Stimulated activated CD8-positive, alpha-beta memory T cell treated with anti-CD3 and anti-CD28 coated beads, Interleukin-4, amount 100 ng/mL, for 1 hour (primary cell): Measurements from ENCODE around the gene HDAC4.

Experiments
- DNase-seq, 2 donors: peaks; one replicate each; pipeline ENCODE4 v3.0.0-alpha.2; 2020; ENCODE audit warnings: low read depth in 2 of 2, low spot score in 1 of 2

Gene HDAC4

GRCh38 chr2:239102266-239102665 is 298.6 kb downstream of the HDAC4 start:
- no peak for DNase-seq

GRCh38 chr2:239101807-239102206 is 299.0 kb downstream of the HDAC4 start:
- no peak for DNase-seq

- no peak for DNase-seq
These were observed 299.7 kb downstream of the HDAC4 start for GRCh38 chr2:239101071-239101470.

- DNase-seq = no peak
These were observed 301.3 kb downstream of the HDAC4 start for GRCh38 chr2:239099474-239099873.

- DNase-seq = no peak
These were observed 302.4 kb downstream of the HDAC4 start for GRCh38 chr2:239098288-239098970.

- DNase-seq = no peak
These were observed 303.5 kb downstream of the HDAC4 start for GRCh38 chr2:239097428-239097696.

GRCh38 chr2:239096676-239097427 is 304.0 kb downstream of the HDAC4 start:
- no peak for DNase-seq

GRCh38 chr2:239095460-239096081 is 305.2 kb downstream of the HDAC4 start:
- no peak for DNase-seq

- DNase-seq = no peak
These were observed 306.0 kb downstream of the HDAC4 start for GRCh38 chr2:239094867-239095266.

GRCh38 chr2:239093952-239094351 is 306.9 kb downstream of the HDAC4 start:
- no peak for DNase-seq

- no peak for DNase-seq
These were observed 307.3 kb downstream of the HDAC4 start for GRCh38 chr2:239093542-239093941.

- DNase-seq = no peak
These were observed 308.1 kb downstream of the HDAC4 start for GRCh38 chr2:239092571-239093294.

- DNase-seq = no peak
These were observed 310.9 kb downstream of the HDAC4 start for GRCh38 chr2:239089884-239090283.

GRCh38 chr2:239087046-239087710 is 313.6 kb downstream of the HDAC4 start:
- no peak for DNase-seq

- DNase-seq = no peak
These were observed 314.3 kb downstream of the HDAC4 start for GRCh38 chr2:239086325-239087020.

- no peak for DNase-seq
These were observed 315.4 kb downstream of the HDAC4 start for GRCh38 chr2:239085201-239085992.

- DNase-seq = no peak
These were observed 316.8 kb downstream of the HDAC4 start for GRCh38 chr2:239084007-239084406.

- DNase-seq = no peak
These were observed 318.4 kb downstream of the HDAC4 start for GRCh38 chr2:239082425-239082824.

- DNase-seq = no peak
These were observed 319.2 kb downstream of the HDAC4 start for GRCh38 chr2:239081622-239082021.

- DNase-seq = no peak
These were observed 319.8 kb downstream of the HDAC4 start for GRCh38 chr2:239081046-239081445.
